ENCODE measurements around the gene SIM2.
A peak's percentile ranks its signal among the peaks of the same experiment; 100 is the strongest.

SIM2 gene

DNA sequence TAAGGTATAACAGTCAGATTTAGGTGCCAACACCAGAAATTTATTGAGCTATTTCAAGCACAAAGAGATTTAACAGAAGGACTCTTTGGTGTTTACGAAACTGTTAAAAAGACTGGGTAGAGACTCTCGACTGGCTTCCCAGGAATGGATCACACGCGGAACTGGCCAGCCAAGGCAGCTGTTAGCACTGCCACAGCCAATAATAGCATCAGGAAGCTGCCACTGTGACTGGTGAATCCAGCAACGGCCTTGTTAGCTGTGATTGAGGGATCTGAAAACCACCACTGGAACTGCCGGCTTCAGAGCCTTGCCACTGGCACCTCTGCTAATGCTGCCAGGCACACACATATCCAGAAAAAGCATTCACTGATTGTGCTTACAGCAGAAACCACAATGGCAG lies 10.6 kb upstream of the SIM2 start:
- no peak for DNase-seq

DNA sequence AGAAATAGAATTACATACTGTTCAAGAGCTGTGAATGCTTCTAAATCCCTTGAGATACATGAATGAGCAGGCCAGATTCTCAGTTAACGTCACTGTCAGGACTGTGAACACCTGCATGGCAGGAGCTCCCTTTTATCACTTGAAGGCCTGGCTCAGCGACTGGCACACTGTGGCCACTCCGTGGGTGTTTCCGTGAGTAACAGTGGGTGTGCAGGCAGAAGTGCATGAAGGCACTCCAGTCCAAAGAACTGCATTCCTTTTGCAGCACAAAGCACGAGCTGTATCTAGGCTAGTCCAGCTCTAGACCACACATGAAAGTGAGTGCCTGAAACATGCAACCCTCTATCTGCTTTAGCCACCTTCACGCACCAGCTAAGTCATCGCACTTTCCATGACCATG lies 9.6 kb upstream of the SIM2 start:
- DNase-seq = no peak

DNA sequence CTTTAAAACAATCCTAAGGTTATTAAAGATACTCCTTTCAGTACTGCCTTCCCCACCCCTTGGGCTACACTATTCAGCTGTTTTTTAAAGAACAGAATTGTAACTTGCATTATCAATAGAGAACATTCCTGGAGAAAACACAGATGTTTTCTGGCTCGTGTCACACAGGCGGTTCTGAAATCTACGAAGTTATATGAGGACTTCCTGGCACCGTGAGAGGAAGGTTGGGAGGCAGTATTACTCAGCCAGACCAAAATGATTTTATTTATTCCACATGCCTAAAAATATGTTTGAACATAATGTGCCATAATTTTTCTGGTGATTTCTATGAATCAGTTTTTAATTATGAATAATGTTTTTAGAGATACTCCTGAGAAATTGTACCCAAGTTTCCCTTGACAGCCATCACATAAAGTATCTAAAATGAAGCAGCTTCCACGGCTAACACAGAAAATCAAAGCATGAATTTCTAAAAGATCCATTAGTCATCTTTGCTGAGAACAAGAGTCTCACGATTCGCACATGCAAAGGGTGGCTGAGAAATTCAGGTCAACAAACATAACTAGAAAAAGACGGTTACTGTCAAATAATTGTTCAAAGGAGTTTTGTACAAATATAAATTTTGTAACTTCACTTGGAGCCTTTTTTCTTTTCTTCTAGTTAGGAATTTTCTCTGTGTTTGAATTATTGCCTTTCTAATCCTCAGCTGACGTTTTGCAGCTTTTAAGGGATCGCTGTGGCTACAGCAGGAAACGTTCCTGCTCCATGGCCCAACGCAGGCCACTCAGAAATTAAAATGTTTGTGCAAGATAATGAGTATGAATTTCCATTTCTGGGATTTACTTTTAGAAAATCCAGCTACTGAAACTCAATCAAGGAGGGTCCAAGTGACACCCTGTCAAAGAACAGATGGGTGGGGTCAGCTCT lies 8.0 kb upstream of the SIM2 start:
- peak; percentile 52 for DNase-seq

DNA sequence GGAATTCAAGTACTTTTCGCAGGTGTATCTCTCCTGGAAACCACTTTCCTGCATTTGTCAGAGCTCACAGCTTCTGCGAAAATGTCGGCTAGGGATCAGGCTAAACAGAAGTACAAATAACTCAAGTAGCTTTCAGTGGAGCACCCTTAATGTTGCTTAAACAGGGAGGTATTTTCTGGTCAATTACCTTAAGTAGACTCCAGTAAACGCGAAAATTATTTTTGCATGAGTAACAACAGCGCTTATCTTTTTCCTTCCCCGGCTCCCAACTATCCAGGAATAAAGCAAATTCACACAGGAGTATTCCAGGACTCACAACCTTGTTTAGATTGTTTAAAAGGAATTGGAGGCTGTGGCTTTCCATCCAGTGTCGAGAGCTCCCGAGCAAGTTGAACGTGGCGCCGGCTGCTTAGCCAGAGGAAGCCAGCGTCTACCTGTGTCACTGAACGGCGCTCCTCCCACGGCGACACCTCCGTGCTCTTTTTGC lies 7.3 kb upstream of the SIM2 start:
- peak; percentile 70 for DNase-seq

DNA sequence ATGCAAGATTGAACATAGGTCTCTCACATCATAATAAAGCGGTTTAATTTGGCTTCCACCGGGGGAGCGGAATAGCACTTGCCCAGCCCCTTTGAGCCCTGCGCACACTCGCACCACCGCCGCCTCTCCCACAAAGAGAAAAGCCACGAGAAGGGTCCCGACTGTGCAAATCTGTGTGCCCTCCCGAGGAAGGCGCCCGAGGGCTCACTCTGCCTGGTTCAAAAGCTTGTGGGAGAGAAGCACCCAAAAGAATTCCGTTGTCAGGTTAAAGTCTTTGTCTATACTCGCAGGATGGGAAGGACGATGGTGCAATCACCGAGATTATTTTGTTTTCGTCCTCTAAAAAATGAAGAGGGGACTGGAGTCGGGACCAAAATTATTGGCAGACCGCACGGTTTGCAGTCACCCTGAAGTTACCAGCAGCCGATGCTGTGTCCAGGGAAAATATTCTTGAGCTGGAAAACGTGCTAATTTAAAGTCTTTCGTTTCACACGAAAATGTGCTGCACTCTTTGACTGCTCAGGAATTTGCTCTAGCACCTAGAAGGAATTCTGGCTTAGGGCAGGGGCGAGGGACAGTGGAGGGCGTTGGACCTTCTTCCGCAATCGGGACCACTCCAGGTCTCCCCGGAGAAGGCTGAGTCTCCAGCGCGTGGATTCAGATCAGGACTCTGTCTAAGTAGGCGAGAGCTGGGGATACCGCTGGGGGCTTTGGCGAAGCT lies 6.6 kb upstream of the SIM2 start:
- DNase-seq = peak; percentile 70

DNA sequence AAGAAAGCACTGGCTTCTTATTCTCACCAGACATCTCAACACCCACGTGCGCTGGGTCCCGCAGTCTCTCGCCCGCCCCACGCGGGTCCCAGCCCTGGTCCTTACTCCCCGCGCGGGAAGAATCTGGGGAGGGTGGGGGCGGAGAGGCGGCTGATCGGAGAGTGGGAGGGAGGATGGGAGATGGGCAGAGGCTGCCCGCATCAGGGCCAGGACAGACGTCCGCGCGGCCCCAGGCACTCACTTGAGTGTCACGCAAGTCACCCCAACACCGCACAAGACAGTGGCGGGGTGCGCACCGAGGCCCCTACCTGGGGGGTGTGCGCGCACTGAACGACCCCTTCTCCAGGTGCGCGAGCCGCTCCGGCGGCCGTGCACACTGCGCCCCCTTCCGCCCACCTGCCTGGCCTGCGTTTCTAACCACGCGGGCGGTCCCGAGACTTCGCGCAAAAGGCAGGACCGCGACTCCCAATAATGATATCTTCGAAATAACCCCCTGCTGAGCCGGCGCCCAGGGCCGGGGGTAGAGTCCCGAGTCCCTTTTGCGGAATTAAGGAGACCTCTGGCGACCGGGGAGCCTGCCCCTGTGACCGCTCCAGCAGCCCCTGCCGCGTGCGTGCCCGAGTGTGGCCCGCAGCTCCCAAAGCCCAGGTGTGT lies 6.0 kb upstream of the SIM2 start:
- peak; percentile 80 for DNase-seq

DNA sequence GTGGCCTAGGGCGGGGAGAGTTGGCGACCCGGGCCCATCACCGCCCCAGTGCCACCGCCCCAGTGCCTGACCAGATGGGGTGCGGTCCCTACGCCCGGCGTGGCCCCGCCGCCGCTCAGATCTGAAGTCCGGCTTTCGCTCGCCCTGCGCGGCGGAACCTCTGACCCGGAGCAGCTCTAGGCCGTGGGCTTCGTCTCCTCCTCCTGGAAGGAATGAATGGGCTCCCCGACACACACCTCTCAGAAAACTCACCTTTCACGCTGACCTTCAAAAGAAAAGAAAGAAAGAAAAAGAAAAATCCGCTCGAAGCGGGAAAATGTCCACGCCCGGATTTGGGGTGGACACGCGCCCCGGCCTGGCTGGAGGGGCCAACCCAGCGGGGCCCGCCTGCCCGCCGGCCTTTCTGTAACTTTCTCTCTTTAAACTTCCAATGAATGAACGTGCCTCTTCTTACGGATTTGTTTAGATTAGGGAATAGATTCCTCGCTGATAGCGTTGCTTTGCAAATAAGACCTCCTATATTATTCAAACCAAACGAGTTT lies 5.4 kb upstream of the SIM2 start:
- DNase-seq = peak; percentile 73

DNA sequence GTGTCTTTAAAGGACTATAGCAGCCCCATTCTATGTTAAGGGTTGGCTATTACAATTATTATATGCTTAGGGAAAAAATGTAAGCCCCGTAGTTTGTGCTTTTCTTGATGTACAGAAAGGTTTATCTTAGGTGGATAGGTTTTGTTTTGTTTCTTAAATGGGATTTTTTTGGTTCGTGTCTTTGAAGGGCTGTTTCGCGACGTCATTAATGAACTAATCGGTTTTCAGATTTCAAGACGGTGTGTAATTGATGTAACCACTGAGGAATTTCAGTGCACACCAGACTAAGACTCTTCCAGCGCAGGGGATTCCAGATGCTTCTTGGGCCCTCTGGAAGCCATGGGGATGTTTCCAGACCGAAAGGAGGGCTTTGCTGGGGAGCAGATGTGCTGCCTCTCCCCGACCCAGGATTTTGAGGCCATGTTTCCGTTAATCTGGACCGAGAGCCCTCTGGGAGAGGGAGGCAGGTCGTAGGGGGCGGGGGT lies 4.8 kb upstream of the SIM2 start:
- peak; percentile 53 for DNase-seq

DNA sequence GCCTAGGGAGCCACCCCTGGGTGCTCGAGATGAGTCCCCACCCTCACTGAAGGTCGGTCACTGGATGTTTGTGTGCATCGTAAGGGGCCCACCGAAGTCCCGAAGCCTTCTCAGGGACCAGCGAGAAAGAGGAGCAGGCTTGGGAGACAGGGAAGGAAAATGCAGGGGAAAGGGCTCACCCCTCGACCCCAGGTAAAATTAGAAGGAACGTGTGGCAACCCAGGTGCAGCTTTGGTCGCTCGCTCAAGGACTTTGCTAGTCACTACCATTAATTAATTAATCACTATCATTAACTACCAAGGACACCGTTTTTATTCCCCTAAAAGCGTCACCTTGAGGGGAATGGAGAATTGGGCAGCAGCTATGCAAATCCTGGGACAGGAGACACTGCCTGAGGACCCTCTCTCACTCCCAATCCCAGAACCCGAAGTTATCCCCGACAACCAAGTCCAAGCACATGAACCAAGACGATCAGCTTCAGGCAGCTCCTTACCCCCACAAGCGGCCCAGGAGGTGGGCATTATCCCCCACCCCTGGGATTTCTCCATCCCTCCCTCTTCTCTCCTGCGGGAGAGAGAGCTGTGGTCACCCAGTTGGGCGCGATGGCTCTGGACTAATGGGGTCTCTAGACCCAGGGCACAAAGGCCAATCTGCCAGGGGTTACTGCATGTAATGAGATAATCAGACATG lies 4.2 kb upstream of the SIM2 start:
- DNase-seq = peak; percentile 51

DNA sequence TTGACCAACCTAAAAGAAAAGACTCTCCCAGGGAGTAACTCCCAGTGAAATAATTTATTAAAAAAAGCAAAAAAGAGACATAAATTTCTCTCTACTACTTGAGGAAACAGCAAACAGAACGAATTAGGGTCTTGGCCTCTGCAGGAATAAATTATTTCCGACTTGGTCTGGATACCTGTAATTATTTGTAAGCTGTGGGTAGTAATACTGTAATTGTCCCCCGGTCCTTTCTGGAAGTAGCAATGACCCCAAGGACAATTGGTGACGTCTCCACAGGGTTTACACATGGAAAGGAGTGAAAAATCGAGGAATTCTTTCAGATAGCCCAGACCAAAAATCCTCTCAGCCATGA lies 3.7 kb upstream of the SIM2 start:
- DNase-seq = peak; percentile 40

DNA sequence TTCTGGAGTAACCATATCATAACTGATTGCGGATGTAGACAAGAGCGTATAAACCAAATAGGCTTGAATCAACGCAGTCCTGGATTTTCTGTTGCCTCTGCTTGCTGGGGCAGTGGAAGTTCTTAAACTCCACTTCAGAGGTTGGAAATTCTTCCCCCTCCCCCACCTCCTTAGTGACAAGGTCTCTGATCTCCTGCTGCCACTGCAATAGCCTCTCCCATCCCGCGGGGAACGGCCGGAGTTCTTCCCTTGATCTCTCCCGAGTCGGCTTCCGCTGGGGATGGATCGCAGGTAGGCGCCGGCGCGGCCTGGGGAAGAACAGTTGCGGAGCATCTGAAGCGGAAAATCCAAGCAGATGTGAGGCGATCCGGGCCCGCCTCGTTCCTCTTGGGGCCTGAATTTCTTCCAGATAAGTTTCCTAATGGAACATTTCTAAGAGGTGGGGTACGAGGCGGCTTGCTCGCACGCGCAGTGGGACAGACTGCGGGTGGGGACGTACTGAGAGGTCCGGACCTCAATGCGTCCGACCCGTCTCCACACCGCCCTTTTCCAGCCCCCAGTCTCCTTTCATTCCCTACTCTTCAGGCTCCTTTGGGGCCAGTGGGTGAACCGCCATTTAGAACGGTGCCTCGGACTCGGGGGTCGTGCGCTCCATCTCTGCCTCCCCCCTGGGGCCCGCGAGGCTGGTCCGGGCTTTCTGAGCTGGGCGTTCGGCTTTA lies 3.1 kb upstream of the SIM2 start:
- peak; percentile 63 for DNase-seq

DNA sequence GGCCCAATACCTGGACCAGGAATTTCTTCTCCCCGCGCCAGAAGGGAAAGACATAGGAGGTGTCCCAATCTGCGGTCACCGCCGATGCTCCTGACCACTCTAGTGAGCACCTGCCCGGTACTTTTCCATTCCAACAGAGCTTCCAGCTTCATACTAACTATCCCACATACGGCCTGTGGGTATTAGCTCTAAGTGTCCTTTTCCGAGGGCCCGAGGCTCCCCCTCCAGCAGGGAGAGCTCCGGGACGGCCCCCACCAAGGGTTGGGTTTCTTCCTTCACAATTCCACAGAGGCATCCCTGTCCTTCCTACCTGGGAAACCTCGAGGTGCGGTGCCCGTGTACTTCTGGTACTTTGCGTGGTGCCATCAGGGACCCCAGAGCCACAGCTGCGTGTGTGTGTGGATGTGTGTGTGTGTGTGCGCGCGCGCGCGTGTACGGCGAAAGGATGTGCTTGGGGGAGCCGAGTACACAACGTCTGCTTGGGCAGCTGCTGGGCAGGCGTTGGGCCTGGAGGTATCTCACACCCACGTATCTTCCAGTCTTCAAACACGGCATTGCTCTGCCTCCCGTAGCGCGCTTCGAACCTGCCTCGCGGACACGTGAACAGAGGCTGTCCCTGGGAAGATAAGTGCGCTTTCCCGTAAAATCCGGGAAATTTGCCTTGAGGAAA lies 2.4 kb upstream of the SIM2 start:
- peak; percentile 55 for DNase-seq

DNA sequence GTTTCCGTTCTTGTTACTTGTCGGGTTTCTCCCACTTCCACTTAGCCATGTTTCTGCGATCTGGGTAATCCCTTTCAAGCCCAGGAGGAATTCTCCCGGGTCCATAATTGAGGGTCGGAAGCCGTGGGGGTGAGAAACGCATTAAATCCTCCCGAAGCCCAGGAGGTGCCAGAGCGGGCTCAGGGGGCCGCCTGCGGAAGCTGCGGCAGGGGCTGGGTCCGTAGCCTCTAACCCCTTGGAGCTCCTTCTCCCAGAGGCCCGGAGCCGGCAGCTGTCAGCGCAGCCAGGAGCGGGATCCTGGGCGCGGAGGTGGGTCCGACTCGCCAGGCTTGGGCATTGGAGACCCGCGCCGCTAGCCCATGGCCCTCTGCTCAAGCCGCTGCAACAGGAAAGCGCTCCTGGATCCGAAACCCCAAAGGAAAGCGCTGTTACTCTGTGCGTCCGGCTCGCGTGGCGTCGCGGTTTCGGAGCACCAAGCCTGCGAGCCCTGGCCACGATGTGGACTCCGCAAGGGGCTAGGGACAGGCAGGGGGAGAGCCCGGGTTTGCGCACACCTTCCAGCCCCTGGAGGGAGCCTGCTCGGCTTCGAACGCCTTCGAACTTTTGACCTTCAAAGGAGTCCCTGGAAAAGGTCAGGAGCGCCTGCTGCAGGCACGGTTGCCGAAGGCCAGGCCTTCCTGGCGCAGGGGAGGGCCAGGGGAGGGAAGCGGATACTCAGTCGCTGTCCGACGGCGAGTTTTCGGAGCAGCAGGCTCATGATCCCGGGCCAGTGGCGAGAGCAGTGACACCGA lies 1.7 kb upstream of the SIM2 start:
- DNase-seq = peak; percentile 56

DNA sequence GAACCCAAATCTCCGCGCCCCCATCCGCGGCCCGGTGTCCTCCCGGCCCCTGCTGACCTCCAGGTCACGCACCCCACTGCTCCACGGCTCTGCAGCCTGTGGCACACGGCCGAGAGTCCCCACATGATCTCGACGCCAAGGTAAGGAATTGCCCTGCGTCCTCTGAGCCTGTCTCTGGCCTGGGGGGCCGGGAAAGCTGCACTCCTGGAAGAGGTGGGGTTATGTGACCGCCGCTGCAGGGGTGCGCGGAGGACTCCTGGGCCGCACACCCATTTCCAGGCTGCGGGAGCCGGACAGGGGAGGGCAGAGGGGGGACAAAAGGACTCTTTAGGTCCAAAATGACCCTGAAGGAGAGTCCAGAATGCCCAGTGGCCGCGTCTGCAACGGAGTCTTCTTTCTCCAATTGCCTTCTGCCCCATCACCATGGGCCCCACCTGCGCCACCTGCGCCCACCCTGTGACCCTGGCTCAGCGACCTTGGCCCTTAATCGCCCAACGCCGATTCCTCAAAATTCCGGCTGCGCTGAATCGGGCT lies 997 bp upstream of the SIM2 start:
- DNase-seq = no peak

DNA sequence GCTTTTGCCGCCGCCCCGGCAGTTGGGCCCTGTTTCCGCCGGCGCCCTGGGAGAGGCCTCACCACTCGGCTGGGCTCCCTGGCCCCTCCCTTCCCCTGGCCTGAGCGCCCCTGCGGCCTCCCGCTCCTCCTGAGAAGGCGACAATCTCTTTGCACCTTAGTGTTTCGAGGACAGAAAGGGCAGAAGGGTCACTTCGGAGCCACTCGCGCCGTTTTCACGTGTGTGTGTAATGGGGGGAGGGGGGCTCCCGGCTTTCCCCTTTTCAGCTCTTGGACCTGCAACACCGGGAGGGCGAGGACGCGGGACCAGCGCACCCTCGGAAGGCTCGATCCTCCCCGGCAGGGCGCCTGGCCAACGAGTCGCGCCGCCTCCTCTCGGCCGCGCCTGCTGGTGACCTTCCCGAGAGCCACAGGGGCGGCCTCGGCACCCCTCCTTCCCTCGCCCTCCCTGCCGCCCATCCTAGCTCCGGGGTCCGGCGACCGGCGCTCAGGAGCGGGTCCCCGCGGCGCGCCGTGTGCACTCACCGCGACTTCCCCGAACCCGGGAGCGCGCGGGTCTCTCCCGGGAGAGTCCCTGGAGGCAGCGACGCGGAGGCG lies 432 bp upstream of the SIM2 start:
- peak; percentile 71 for DNase-seq

DNA sequence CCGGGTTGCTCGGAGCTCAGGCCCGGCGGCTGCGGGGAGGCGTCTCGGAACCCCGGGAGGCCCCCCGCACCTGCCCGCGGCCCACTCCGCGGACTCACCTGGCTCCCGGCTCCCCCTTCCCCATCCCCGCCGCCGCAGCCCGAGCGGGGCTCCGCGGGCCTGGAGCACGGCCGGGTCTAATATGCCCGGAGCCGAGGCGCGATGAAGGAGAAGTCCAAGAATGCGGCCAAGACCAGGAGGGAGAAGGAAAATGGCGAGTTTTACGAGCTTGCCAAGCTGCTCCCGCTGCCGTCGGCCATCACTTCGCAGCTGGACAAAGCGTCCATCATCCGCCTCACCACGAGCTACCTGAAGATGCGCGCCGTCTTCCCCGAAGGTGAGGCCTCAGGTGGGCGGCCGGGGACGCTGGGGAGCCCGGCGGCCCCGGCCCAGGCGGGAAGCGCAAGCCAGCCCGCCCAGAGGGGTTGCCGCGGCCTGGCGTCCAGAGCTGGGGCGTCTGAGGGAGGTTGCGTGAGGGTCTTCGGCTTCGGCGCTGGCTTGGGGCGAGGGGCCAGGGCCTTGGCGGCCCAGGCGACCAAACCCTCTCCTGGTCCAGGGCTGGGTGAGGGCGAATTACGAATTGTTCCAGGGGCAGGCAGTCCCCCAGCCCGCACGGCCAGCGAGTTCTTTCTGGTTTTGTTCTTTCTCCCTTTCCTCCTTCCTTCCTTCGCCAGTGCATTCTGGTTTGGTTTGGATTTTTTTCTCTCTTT lies 805 bp downstream of the SIM2 start:
- peak; percentile 63 for DNase-seq

DNA sequence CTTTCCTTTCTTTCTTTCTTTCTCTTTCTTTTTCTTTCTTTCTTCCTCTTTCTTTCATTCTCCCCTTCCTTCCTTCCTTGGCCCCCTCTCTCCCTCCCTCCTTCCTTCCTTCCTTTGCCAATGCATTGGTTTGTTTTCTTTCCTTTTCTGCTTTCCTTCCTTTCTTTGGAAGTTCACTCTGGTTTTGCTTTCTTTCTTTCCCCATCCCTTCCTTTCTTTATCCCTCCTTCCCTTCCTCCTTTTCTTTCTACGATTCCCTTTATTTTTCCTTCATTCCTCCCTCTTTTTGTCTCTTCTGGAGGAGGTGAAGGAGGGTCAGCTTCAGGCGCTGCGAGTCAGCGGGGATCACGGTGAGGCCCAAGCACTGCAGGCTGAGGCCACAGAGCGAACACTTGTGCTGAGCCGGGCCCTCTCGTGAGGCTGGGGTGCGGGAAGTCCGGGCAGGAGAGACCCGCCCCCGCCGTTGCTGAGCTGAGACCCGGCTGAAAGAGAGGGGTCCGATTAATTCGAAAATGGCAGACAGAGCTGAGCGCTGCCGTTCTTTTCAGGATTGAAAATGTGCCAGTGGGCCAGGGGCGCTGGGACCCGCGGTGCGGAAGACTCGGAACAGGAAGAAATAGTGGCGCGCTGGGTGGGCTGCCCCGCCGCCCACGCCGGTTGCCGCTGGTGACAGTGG lies 1.5 kb downstream of the SIM2 start:
- DNase-seq = no peak

Measured in retina (tissue), 1 donor.